Natural killer cell (primary cell): ENCODE data around the gene IFNAR2. TPM values are rescaled to one million over a fixed set of nuclear protein-coding genes. Genes with fewer than 3 reads are reported as not detected.

Experiments
- ATAC-seq, 3 donors: fragments of 150-1000 bp in 2 of 3; fragments of 200-7000 bp in 1 of 3; cut with Tn5 transposase; 1 replicate in 1 of 3; 2 replicates in 2 of 3; pipeline ENCODE4 v1.10.0; 2021; ENCODE audit warnings: mild to moderate bottlenecking in 2 of 3, moderate library complexity in 2 of 3
- DNase-seq, 2 donors: peaks; one replicate each; pipeline versions ENCODE4 v3.0.0 to v3.0.0-alpha.2; 2013 to 2021; ENCODE audit warnings: mixed read lengths in 1 of 2
- H3K27ac ChIP-seq: one replicate; pipeline ENCODE4 v1.5.1; 2013; ENCODE audit warnings: mild to moderate bottlenecking, low read length
- H3K27me3 ChIP-seq: one replicate; pipeline ENCODE4 v1.6.1; 2013; ENCODE audit warnings: low read length; ENCODE audit not compliant: control insufficient read depth, insufficient read depth
- H3K36me3 ChIP-seq: one replicate; pipeline ENCODE4 v1.6.1; 2013; ENCODE audit warnings: low read length; ENCODE audit not compliant: control insufficient read depth, insufficient read depth
- H3K4me1 ChIP-seq: one replicate; pipeline ENCODE4 v1.6.1; 2013; ENCODE audit warnings: low read length; ENCODE audit not compliant: control insufficient read depth, insufficient read depth
- H3K4me3 ChIP-seq: one replicate; pipeline ENCODE4 v1.5.1; 2013; ENCODE audit warnings: low read length
- H3K9me3 ChIP-seq: one replicate; pipeline ENCODE4 v1.6.1; 2013; ENCODE audit warnings: low read length; ENCODE audit not compliant: control insufficient read depth, insufficient read depth
- H3K27ac Mint-ChIP-seq, 2 donors: one replicate each; pipeline ENCODE4 v1.8.0; 2022; ENCODE audit warnings: mild to moderate bottlenecking in 2 of 2, mixed read lengths in 2 of 2, moderate library complexity in 1 of 2
- H3K27me3 Mint-ChIP-seq, 2 donors: one replicate each; pipeline ENCODE4 v1.8.0; 2022; ENCODE audit warnings: low read depth in 2 of 2, mixed read lengths in 2 of 2
- H3K36me3 Mint-ChIP-seq: one replicate; pipeline ENCODE4 v1.8.0; 2022; ENCODE audit warnings: mixed read lengths
- H3K4me1 Mint-ChIP-seq, 2 donors: one replicate each; pipeline ENCODE4 v1.8.0; 2022; ENCODE audit warnings: mixed read lengths in 2 of 2
- H3K4me3 Mint-ChIP-seq: one replicate; pipeline ENCODE4 v1.8.0; 2022; ENCODE audit warnings: mild to moderate bottlenecking, moderate library complexity, mixed read lengths
- H3K9me3 Mint-ChIP-seq, 2 donors: one replicate each; pipeline ENCODE4 v1.8.0; 2022; ENCODE audit warnings: mixed read lengths in 2 of 2
- CTCF ChIP-seq: fragments of 200-600 bp; IDR thresholded peaks from one replicate; pipeline ENCODE4 v1.8.0; 2022; ENCODE audit warnings: antibody characterized with exemption
- WGBS: methylation state at CpG from one replicate; pipeline ENCODE4 v1.1.7; 2013; ENCODE audit warnings: missing lambda C conversion rate; ENCODE audit not compliant: insufficient coverage; 5-methylcytosine and 5-hydroxymethylcytosine counted together
- intact Hi-C: fragments of 100-400 bp; cut with micrococcal nuclease; formaldehyde crosslinking; loops from one replicate; pipeline ENCODE4 v1.14.2; 2022
- total RNA-seq, 4 donors: library from RNA; stranded (reverse); fragments of 120-200 nt in 1 of 4; gene quantifications; one replicate each; pipeline versions ENCODE4 v1.2.3 to v1.2.4, GENCODE V29; 2013 to 2022

Gene IFNAR2
- total RNA-seq, 3 donors from 2014 or later (not counting 1 experiment from before 2014, with no cell fraction given): 65.4 to 105 (median 70.9) TPM

- DNase-seq (no peak), ATAC-seq (no peak)
- Histone ChIP-seq H3K27ac (no peak overlapping the region), H3K4me3 (no peak overlapping the region), H3K36me3 (no peaks in the 10 kb centered on the region), H3K9me3 (no peaks in the 10 kb centered on the region), H3K27me3 (no peaks in the 10 kb centered on the region), H3K4me1 (peaks cover 60% of the 10 kb centered on the region)
- Mint-ChIP-seq H3K9me3 (no peaks in the 10 kb centered on the region), H3K36me3 (no peaks in the 10 kb centered on the region), H3K4me1 (peaks cover 62 to 70% of the 10 kb centered on the region in 2 donors), H3K4me3 (no peak overlapping the region), H3K27ac (peak overlapping the region in 1 of 2 donors; percentile 76), H3K27me3 (no peaks in the 10 kb centered on the region)
- 100% methylated on average over 1 of the region's 1 CpG for WGBS
- intact Hi-C loops: no loop called here
- no peak for TF ChIP-seq CTCF
Measured at GRCh38 chr21:33208534-33208933, 21.2 kb upstream of the IFNAR2 start.

GRCh38 chr21:33211305-33211704 is 18.4 kb upstream of the IFNAR2 start:
- ATAC-seq (no peak), DNase-seq (no peak)
- H3K9me3 Mint-ChIP-seq: no peaks in the 10 kb centered on the region
- H3K4me3 Mint-ChIP-seq: no peak overlapping the region
- H3K27me3 Mint-ChIP-seq: no peaks in the 10 kb centered on the region
- H3K27ac Mint-ChIP-seq: no peak overlapping the region
- 94% methylated on average over 7 of the region's 7 CpGs for WGBS
- peaks cover 67 to 75% of the 10 kb centered on the region in 2 donors for H3K4me1 Mint-ChIP-seq
- no peaks in the 10 kb centered on the region for H3K36me3 Mint-ChIP-seq
- no peaks in the 10 kb centered on the region for H3K9me3 ChIP-seq
- intact Hi-C loops: no loop called here
- H3K36me3 ChIP-seq: no peaks in the 10 kb centered on the region
- H3K27ac ChIP-seq: no peak overlapping the region
- no peak for TF ChIP-seq CTCF
- H3K4me3 ChIP-seq: no peak overlapping the region
- no peaks in the 10 kb centered on the region for H3K27me3 ChIP-seq
- peaks cover 60% of the 10 kb centered on the region for H3K4me1 ChIP-seq

GRCh38 chr21:33211732-33212131 is 18.0 kb upstream of the IFNAR2 start:
- no peaks in the 10 kb centered on the region for H3K27me3 Mint-ChIP-seq
- DNase-seq (no peak), ATAC-seq (no peak)
- H3K36me3 ChIP-seq: no peaks in the 10 kb centered on the region
- H3K4me1 Mint-ChIP-seq: peaks cover 68 to 76% of the 10 kb centered on the region in 2 donors
- H3K9me3 ChIP-seq: no peaks in the 10 kb centered on the region
- peaks cover 60% of the 10 kb centered on the region for H3K4me1 ChIP-seq
- H3K4me3 ChIP-seq: no peak overlapping the region
- H3K4me3 Mint-ChIP-seq: no peak overlapping the region
- no peaks in the 10 kb centered on the region for H3K9me3 Mint-ChIP-seq
- peak overlapping the region; percentile 11 for H3K27ac ChIP-seq
- intact Hi-C loops: no loop called here
- 77% methylated on average over 5 of the region's 6 CpGs for WGBS
- H3K27me3 ChIP-seq: no peaks in the 10 kb centered on the region
- H3K36me3 Mint-ChIP-seq: no peaks in the 10 kb centered on the region
- peak overlapping the region; percentile 30 to 90 for H3K27ac Mint-ChIP-seq
- TF ChIP-seq CTCF: no peak

- no peaks in the 10 kb centered on the region for H3K9me3 ChIP-seq
- H3K4me3 Mint-ChIP-seq: peak overlapping the region; percentile 64
- H3K27ac Mint-ChIP-seq: peak overlapping the region; percentile 30 to 90
- H3K4me3 ChIP-seq: no peak overlapping the region
- no peaks in the 10 kb centered on the region for H3K36me3 Mint-ChIP-seq
- peak overlapping the region; percentile 11 for H3K27ac ChIP-seq
- ATAC-seq (peak; percentile 24 to 46 (median 35)), DNase-seq (peak in 1 of 2 donors; percentile 57)
- no peaks in the 10 kb centered on the region for H3K36me3 ChIP-seq
- intact Hi-C loops: no loop called here
- H3K27me3 ChIP-seq: no peaks in the 10 kb centered on the region
- H3K9me3 Mint-ChIP-seq: no peaks in the 10 kb centered on the region
- TF ChIP-seq CTCF: no peak
- WGBS: 42% methylated on average over 8 of the region's 8 CpGs
- H3K4me1 Mint-ChIP-seq: peaks cover 68 to 76% of the 10 kb centered on the region in 2 donors
- no peaks in the 10 kb centered on the region for H3K27me3 Mint-ChIP-seq
- peaks cover 60% of the 10 kb centered on the region for H3K4me1 ChIP-seq
Measured at GRCh38 chr21:33212159-33212851, 17.4 kb upstream of the IFNAR2 start.
